Measurements from ENCODE around the gene IP6K3.

IP6K3 gene

DNA sequence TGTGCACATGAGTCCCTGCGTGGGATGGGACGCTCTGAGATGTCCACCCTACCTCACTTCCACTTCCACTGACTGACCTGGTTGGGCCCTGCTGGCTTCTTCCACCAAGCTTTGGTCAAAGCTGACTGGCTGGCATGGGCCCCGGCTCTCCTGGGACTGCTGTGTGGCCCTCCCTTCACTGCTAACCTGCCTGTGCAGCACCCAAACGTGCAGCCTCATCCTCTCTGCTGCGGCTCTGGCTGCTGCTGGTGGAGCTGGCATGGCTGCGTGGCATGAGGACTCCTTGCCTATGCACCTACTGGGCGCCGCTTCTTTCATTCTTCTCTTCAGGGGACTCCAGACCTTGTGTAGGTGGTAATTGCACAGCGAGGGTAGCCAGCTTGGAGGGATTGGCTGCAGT, 18.7 kb upstream of the IP6K3 start:
- H3K27me3 ChIP-seq (ENCODE audit: control insufficient read depth, low read length) = no peaks in the 10 kb centered on the region
- H3K9me3 ChIP-seq (ENCODE audit: control insufficient read depth, insufficient read depth, low read length) = no peaks in the 10 kb centered on the region
- no peak overlapping the region for H3K4me2 ChIP-seq (ENCODE audit: low read length)
- TF ChIP-seq EZH2phosphoT487 (IDR thresholded peaks at IDR 0.05; ENCODE audit: borderline replicate concordance, low read length) = no peak
- TF ChIP-seq, protein P1, sequence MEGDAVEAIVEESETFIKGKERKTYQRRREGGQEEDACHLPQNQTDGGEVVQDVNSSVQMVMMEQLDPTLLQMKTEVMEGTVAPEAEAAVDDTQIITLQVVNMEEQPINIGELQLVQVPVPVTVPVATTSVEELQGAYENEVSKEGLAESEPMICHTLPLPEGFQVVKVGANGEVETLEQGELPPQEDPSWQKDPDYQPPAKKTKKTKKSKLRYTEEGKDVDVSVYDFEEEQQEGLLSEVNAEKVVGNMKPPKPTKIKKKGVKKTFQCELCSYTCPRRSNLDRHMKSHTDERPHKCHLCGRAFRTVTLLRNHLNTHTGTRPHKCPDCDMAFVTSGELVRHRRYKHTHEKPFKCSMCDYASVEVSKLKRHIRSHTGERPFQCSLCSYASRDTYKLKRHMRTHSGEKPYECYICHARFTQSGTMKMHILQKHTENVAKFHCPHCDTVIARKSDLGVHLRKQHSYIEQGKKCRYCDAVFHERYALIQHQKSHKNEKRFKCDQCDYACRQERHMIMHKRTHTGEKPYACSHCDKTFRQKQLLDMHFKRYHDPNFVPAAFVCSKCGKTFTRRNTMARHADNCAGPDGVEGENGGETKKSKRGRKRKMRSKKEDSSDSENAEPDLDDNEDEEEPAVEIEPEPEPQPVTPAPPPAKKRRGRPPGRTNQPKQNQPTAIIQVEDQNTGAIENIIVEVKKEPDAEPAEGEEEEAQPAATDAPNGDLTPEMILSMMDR (IDR thresholded peaks at IDR 0.05; ENCODE audit: low read depth, low read length, poor library complexity, severe bottlenecking) = no peak
- no peaks in the 10 kb centered on the region for H4K20me1 ChIP-seq (ENCODE audit: control insufficient read depth, insufficient read depth, low read depth, low read length)
- H3K27ac ChIP-seq (ENCODE audit: low read depth, low read length) = no peak overlapping the region
- no peaks in the 10 kb centered on the region for H3K9me2 ChIP-seq (replicated peaks; ENCODE audit: control insufficient read depth, low read length)
- H3K79me2 ChIP-seq (ENCODE audit: control insufficient read depth, low read length) = no peaks in the 10 kb centered on the region
- H3K4me3 ChIP-seq (ENCODE audit: low read length) = no peak overlapping the region
- no peaks in the 10 kb centered on the region for H3F3A ChIP-seq (ENCODE audit: control insufficient read depth, insufficient read depth)
- H3K36me3 ChIP-seq (ENCODE audit: control insufficient read depth, low read length) = no peaks in the 10 kb centered on the region
- peaks cover 10% of the 10 kb centered on the region for H3K4me1 ChIP-seq (ENCODE audit: control insufficient read depth, low read length)

DNA sequence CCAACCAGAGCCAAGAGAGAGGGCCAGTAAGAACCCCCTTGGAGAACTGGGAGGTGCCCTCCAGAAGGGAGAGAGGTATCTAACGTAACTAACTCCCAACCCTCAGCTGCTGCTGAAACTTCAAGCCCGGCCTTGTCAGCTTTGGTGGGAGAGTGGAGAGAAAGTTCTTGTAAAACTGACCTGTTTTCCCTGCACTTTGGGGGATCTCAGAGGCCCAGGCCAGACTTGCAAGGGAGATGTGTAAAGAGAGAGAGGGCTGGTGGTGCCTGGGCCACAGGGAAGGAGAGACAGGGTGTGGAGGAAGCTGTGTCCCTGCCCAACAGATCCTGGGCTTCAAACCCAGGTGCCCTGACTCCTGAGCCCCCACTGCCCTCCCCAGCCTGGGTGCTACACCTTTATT, 17.3 kb upstream of the IP6K3 start:
- Histone ChIP-seq H4K20me1 (ENCODE audit: control insufficient read depth, insufficient read depth, low read depth, low read length) (no peaks in the 10 kb centered on the region), H3K36me3 (ENCODE audit: control insufficient read depth, low read length) (no peaks in the 10 kb centered on the region), H3K9me3 (ENCODE audit: control insufficient read depth, insufficient read depth, low read length) (no peaks in the 10 kb centered on the region), H3F3A (ENCODE audit: control insufficient read depth, insufficient read depth) (no peaks in the 10 kb centered on the region), H3K9me2 (replicated peaks; ENCODE audit: control insufficient read depth, low read length) (no peaks in the 10 kb centered on the region), H3K4me2 (ENCODE audit: low read length) (no peak overlapping the region), H3K27me3 (ENCODE audit: control insufficient read depth, low read length) (0 out of 2 replicates have a peak, but pooled peaks cover 4% of the 10 kb centered on the region), H3K27ac (ENCODE audit: low read depth, low read length) (no peak overlapping the region), H3K4me3 (ENCODE audit: low read length) (no peak overlapping the region), H3K4me1 (ENCODE audit: control insufficient read depth, low read length) (peaks cover 10% of the 10 kb centered on the region), H3K79me2 (ENCODE audit: control insufficient read depth, low read length) (no peaks in the 10 kb centered on the region)
- TF ChIP-seq, protein P1 (IDR thresholded peaks at IDR 0.05; ENCODE audit: low read depth, low read length, poor library complexity, severe bottlenecking) = no peak
- TF ChIP-seq EZH2phosphoT487 (IDR thresholded peaks at IDR 0.05; ENCODE audit: borderline replicate concordance, low read length) = no peak

DNA sequence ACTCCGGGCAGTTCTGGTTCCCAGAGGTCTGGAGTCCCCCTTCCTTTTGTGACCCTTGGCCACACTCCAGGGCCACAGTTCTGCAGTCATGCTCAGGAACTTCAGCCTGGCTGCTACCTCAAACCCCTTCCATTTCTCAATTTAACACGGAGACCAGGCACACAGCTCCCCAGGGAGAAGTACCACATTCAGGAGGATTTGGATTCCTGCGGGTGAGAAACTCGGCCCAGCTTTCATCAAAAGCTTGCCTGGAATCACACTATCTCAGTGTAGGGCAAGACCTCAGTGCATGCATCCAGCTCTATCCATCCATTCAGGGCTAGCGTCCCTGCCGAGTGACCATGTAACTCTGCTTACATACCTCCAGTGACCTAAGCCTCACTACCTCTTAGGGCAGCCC, 16.8 kb upstream of the IP6K3 start:
- Histone ChIP-seq H3K36me3 (ENCODE audit: control insufficient read depth, low read length) (no peaks in the 10 kb centered on the region), H3K79me2 (ENCODE audit: control insufficient read depth, low read length) (no peaks in the 10 kb centered on the region), H3K9me2 (replicated peaks; ENCODE audit: control insufficient read depth, low read length) (no peaks in the 10 kb centered on the region), H3F3A (ENCODE audit: control insufficient read depth, insufficient read depth) (no peaks in the 10 kb centered on the region), H3K4me2 (ENCODE audit: low read length) (no peak overlapping the region), H4K20me1 (ENCODE audit: control insufficient read depth, insufficient read depth, low read depth, low read length) (no peaks in the 10 kb centered on the region), H3K4me1 (ENCODE audit: control insufficient read depth, low read length) (peaks cover 7% of the 10 kb centered on the region), H3K4me3 (ENCODE audit: low read length) (no peak overlapping the region), H3K9me3 (ENCODE audit: control insufficient read depth, insufficient read depth, low read length) (no peaks in the 10 kb centered on the region), H3K27me3 (ENCODE audit: control insufficient read depth, low read length) (0 out of 2 replicates have a peak, but pooled peaks cover 4% of the 10 kb centered on the region), H3K27ac (ENCODE audit: low read depth, low read length) (no peak overlapping the region)
- TF ChIP-seq, protein P1 (IDR thresholded peaks at IDR 0.05; ENCODE audit: low read depth, low read length, poor library complexity, severe bottlenecking) = no peak
- TF ChIP-seq EZH2phosphoT487 (IDR thresholded peaks at IDR 0.05; ENCODE audit: borderline replicate concordance, low read length) = no peak

All from DOHH2 (cell line).